NCI-H510A (cell line): Measurements from ENCODE around the gene TMEM132E.
"Not testable (repeated sequence)": the region's sequence is repeated elsewhere in the genome, so short reads cannot be mapped to it uniquely, and the experiment has no call there.

Experiments
- DNase-seq: peaks from one replicate; lab custom pipeline; 2025; lab: John Stamatoyannopoulos, UW

The TMEM132E gene, protein sequence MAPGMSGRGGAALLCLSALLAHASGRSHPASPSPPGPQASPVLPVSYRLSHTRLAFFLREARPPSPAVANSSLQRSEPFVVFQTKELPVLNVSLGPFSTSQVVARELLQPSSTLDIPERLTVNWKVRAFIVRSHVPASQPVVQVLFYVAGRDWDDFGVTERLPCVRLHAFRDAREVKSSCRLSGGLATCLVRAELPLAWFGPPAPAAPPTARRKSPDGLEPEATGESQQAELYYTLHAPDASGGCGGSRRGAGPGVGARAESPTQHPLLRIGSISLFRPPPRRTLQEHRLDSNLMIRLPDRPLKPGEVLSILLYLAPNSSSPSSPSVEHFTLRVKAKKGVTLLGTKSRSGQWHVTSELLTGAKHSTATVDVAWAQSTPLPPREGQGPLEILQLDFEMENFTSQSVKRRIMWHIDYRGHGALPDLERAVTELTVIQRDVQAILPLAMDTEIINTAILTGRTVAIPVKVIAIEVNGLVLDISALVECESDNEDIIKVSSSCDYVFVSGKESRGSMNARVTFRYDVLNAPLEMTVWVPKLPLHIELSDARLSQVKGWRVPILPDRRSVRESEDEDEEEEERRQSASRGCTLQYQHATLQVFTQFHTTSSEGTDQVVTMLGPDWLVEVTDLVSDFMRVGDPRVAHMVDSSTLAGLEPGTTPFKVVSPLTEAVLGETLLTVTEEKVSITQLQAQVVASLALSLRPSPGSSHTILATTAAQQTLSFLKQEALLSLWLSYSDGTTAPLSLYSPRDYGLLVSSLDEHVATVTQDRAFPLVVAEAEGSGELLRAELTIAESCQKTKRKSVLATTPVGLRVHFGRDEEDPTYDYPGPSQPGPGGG (N-terminal part only)

DNA sequence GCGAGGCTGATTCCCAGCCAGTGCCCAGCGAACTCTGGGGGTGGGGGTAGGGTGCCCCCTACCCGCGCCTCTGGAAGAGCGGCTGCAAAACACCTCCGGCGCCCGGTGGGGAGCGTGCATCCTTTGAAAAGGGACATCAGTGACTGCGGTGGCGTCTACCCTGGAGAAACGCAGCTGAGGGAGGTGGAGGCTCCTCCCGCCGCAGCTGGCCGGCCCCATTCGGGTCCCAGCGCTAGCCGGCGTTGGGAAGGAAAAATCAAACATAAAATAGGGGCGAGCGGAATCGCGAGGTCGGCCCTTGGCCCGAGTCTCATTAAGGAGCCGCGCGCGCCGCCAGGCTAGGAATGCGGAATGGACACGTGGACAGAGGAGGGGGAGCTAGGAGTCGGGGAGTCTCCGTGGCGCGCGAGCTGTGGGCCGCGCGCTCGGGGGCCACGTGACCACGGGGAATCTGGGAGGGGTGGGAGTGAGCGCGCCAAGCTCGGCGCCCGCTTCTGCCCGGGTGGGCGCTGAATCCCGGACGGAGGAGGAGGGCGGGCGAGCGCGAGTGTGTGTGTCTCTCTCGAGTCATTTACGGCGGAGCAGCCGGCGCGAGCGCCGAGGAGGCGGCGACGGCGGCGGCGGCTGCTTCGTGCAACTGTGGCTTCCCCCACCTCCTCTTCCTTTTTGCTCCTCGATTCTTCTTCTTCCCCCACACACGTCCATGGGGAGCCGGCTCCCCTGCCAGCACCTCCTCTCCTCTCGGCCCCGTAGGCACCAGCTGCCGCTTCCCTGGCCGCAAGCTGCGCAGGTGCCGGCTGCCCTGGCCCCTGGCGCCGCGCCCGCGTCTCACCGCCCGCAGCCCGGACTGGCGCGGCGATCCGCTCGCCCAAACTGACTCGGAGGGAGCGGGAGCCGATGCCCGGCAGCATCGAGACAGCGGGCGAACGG lies at the start of gene TMEM132E:
Gene TMEM132E, plus strand, starts transcription at position 566 of the 930 bp plus-strand sequence. CDS start 1,495 bp downstream, outside the sequence.
- no peak for DNase-seq

DNA sequence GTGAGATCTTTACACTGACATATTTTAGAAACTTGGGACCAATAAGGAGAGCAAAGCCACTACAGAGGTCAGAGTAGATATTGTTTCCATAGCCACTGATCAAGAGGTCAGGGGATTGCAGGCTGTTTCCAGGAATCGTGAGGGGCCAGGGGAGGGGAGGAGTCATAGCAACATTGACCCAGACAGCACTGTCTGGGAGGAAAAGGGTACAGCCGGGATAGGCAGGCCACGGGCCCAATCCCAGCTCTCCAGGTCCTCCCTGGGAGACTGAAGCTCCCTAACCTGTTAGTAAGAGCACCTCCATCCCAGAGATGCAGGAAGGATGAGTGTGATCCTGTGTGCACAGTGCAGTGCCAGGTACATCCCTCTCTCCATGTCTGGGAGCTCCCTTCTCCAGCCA lies 48.5 kb upstream of the TMEM132E start:
- no peak for DNase-seq

DNA sequence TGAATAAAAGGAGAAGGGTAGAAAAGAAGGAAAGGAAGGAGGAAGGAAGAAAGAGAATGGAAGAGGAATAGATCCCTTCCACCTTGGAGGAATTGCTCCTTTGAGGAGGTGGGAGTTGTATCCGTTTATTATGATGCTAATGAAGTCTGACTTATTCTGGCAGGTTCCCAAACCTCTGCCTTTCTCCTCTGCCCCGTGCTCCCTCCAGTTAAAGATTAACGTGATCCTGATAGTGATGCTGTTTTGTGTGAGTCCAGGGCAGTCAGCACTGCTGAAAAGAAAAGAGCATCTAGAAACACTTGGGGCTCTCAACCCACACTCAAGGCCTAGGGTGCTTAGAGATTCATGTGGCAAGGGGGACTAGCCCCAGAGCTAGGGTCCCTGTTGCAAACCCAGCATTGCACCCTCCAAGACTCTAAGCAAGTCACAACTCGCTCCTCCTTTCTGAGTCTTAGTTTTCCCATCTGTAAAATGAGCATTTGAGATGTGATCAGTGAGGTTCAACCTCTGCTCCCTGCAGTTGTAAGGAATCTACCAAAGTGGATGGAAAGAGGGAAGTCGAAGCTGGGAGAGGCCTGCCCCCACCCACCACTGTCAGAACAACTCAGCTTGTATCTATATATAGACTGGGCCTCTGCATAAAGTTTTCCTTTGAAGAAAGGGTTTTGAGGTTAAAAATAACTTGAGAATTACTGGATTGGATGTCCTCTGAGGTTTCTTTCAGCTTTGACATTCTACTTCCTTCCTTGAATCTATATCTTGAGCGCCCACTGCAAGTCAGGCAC lies 46.9 kb upstream of the TMEM132E start:
- DNase-seq: no peak

DNA sequence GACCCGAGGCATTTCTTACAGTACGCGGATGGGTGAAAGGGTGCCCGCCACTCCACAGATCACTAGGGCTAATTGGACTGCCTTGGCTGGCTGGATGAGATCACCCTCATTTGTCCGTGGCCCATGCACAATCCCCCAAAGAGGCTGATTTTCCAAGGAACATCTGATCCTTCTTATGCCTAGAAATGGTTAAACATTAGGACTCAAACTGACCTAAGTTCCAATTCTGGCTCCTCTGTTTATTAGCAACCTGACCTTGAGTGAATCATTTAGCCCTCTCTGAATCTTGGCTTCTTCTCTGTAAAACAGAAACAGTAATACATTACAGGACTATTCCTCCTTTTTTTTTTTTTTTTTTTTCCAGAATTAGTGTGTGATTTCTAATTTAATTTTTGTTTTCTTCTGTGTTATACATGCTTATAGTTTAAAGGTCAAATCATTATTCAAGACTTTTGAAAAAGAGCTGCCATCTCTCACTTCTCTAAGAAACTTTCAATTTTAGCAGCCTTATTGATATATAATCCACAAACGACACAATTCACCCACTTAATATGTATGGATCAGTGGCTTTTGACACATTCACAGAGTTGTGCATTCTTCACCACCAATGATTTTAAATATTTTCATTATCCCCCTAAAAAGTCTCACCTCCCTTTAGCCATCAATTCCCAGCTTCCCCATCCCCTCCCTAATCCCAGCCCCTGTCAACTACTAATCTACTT lies 45.4 kb upstream of the TMEM132E start:
- no peak for DNase-seq

DNA sequence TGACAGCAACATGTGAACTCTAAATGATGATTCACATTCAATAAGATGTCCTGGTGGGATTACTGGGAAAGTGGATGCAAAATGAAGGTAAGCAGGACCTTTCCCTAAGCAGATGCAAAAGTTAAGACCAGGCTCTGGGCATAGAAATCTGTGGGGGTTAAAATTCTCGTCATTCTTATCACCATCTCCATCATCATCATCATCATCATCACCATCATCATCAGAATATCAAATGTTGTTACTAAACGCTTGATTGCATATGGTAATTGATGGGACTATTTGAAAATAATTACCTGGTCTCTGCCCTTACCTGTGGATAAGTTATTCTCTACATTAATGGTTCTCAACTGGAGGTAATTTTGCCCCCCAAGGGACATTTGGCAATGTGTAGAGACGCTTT lies 41.9 kb upstream of the TMEM132E start:
- no peak for DNase-seq

DNA sequence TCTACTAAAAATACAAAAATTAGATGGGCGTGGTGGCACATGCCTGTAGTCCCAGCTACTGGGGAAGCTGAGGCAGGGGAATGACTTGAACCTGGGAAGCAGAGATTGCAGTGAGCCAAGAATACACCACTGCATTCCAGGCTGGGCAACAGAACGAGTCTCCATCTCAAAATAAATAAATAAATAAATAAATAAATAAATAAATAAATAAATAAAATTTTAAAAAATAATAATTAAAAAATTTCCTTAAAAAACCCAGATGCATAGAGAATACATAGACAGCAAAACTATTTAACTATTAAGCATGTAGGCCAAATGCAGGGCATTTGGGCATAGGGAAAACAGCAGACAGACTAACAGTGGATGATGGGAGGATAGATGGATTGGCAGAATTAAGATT lies 40.8 kb upstream of the TMEM132E start:
- DNase-seq: not testable (repeated sequence)

DNA sequence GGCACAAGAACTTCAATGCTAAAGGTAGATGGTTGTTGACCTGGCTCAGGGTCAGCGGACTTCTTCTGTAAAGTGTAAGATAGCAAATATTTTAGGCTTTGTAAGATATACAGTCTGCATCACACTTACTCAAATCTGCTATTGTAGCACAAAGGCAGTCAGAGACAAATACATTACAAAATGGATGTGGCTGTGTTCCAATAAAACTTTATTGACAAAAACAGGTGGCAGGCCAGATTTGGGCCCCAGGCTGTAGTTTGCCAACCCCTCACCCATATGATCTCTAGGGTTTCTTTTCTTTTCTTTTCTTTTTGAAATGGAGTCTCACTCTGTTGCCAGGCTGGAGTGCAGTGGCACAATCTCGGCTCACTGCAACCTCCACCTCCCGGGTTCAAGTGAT lies 39.5 kb upstream of the TMEM132E start:
- DNase-seq: no peak

DNA sequence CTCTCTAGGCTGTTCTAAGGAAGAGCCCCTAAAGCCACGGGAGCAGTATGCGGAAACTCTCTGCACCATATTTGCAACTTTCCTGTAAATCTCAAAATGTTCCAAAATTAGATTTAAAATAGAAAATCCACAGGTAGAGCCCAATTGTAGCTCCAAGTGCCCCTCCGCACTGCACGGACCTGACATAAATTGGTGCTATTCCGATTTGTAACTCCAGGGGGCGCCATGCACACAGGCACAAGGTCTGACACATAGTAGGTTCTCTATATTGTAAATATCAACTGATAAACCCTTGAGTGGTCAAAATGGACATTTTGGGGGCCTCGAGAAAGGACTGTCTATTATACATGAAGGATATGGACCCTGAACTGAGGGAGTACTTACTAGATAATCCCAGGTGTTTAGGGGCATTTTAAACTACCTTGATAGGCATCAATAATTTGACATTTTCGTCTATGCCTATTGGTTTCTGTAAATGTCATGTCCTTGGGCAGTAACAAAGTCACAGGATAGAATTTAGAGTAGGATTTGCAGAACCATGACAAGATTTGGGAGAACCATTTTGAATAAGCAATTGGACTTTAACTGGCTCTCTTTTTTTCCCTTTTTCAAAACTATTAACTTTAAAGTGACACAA lies 36.6 kb upstream of the TMEM132E start:
- DNase-seq: no peak

DNA sequence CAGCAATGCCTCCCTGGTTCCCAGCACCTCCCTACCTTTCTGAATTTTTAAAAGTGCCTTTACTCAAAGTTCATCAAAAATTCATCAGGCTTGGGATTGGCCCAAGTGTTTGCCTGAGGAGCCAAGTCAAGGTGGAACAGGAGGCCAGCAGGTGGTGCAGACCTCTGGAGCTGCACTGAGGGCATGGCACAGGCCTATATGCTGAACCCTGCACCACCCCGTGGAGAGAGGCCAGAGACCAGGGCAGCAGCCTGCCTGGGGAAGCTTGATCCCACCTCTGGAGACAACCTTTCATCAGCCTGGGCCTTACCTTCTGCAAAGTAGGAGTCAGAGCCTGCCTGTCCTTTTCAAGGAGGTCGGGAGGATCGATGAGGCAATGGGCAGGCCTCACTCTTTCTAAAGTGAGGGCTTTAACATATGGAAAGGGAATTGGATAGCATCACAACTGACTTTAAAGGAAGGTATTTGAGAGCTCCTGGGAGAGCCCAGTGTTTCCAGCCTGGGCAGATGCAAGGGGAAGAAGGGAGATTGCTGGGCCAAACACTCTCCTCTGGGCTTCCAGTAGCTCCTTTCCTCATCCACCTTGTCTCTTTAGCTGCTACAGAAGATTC lies 31.8 kb upstream of the TMEM132E start:
- DNase-seq: no peak

DNA sequence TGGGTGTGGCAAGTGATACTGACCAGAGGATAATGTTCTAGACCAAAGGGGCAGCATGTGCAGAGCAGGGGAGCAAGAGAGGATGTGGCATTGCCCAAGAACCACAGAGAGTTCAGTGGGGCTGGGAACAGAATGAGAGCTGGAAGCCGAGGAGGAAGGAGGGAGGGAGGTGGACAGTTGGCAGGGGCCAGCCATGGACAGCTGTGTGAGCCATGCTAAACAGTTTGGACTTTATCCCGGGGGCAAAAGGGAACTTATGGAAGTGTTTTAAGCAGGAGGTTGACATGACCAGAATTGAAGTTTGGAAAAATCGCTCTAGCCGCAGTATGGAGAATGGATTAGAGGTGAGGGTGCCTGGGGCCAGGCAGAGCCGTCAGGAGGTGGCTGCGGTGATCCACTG lies 29.4 kb upstream of the TMEM132E start:
- no peak for DNase-seq

DNA sequence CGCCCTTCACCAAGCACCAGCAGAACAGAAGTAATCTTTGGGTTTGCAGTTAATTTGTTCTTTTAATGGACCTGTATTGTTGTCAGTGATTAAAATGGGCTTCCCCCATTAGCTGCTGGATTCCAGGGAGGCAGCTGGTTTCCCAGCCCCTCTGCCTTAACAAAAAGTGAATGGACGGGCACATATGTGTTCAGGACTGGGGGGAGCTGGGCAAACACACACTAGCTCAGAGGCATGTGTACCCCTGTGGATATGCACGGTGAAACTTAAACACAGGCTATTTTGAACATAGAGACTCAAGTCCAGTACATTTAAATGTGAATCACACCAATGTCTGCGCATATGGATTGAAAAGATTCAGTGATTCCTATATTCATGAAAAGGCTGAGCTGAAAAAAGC lies 25.5 kb upstream of the TMEM132E start:
- no peak for DNase-seq

DNA sequence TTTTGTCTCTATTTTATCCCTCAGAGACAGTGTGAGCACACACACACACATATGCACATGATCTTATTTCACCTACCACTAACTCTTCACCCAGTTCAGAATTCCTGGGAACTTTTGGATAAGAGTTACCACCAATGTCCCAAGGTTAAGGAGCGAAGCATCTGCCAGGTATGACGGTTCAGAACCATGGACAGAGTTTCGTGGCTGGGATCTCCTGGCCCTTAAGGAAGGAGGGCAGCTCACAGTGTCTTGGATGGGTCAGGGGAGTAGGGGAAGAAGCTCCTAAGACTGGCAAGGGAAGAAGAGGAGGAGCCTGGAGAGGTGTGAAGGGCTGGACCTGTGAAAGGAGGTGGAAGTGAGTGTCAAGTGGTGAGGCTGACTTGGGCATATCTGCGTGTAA lies 23.0 kb upstream of the TMEM132E start:
- DNase-seq: no peak

DNA sequence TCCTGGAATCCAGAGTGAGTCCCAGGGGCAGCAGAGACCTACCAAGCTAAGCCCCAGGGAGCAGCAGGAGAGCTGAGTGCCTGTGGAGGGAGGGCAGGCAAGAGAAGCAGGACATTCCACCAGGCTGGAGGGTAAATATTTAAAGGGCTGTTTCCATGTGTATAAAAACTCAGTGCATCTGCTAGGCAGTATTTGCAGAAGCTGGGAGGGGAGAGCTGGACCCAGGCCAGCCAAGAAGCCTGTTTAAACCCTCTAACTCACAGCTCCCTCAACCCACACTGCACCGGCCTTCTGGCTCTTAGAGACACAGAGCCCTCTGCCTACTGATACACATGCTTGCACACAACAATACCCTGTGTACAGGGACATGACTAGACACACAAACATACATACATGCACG lies 22.5 kb upstream of the TMEM132E start:
- DNase-seq: no peak

DNA sequence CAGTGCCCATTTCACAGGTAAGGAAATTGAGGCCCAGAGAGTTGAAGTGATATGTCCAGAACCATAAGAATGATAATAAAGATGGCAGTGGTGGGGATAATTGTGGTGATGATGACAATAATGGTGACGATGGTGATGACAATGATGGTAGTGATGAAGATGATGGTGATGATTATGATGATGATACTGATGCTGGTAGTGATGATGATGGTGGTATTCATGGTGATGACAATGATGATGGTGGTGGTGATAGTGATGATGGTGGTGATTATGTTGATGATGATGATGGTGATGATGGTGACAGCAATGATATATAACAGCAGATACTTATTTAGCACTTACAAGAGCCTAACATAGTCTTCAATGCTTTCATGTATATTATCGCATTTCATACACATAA lies 18.1 kb upstream of the TMEM132E start:
- DNase-seq: no peak

DNA sequence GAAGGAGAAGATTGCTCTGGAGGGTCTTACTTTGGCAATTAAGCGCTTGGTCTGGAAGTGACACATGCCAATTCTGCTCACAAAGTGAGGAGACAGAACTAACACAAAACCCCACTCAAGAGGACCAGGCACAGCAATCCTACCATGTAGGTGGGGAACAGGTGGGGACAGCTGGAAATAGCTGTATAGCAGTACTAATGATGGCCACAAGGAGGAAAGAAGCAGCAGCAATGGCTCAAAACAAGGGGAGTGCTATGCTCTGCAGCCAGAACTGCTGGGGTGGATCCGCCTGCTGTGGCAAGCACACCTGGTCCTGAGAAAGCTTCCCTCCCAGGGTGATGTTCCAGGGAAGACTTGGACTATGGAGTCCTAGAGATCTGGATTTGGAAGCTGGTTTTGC lies 17.0 kb upstream of the TMEM132E start:
- DNase-seq: no peak

DNA sequence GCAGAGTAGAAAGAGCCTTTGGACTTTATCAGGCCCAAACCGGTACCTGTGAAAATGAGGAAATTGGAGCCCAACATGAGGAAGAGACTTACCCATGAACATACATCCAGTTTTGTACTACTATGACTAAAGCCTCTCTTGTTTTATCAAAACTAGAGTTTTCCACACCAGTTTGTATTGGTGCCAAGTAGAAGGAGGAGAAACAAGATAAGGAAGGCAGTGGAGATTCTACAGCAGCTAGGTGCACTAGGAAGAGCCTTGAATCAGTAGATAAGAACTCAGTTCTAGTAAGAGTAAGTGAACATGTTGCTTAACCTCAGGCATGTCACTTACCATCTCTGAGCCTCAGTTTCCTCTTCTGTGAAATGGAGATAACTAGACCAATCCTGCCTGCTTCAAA lies 13.7 kb upstream of the TMEM132E start:
- no peak for DNase-seq

DNA sequence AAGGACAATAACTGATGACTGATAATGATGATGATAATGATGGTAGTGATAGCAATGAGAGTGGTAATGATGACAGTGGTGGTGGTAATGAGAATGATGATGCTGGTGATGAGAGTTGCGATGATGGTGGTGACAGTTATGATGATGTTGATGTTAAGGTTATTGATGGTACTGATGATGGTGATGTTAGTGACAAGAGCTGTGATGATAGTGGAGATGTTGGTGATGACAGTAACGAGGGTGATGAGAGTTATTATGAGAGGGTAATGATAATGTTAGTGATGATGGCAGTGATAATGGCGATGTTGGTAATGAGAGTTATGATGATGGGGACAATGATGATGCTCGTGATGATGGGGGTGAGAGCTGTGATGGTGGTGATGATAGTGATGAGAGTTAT lies 13.2 kb upstream of the TMEM132E start:
- DNase-seq: no peak

DNA sequence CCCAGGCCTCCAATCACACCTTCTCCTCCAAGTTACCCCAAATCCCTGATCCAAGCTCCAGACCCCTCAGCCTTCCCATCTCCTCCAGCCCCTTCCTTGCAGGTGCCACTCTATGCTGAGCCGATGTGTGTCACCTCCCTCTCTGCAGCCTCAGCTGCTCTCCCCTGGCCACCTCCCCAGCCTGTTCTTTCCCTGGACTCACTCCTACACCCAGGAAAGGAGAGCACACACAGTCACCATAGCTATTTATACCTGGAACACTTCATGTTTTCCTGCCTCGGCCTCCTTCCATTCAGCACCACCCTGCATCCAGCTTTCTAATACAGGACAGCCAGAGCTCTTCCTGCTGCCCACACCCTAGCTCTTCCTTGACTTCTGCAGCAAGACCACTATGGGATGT lies 12.5 kb upstream of the TMEM132E start:
- no peak for DNase-seq

DNA sequence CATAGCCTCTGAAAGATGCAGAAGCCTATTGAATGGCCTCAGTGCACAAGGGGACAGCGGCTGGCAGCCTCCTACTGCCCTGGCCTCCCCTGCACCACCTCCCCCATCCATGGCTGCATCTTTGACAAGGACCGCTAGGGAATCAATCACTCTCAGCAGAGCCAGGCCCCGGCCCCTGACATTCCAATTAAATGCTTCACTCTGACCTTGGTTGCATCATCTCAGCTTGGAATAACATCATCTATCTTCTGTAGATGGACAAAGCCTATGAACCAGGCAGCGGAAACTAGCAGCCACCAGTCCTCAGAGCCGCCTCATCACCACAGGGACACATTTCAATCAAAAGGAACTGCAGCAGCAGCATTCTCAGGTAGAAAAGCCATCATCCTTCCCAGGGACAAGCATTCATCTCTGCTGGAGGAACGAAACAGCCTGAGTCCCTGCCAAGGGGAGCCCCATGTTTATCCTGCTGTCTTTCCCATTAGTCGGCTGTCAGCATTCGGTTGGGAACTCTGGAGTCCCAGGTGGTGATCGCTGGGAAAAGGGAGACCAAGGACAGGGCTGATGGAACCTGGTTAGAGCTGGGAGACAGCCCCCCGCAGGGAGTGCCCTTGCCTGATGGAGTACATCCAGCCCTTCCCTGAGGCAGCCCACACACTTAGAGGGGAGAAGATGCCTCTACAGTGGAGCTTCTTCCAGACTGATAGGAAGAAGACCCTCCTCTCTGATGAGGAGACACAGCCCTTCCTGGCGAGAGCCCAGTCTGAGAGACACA lies 11.5 kb upstream of the TMEM132E start:
- DNase-seq: no peak
